D721Med (cell line): ENCODE measurements around the gene ZNRF2.

Experiments
- DNase-seq: peaks from one replicate; pipeline ENCODE4 v3.0.0; 2011; ENCODE audit warnings: low spot score; ENCODE audit not compliant: insufficient read length
- FAIRE-seq: peaks from 2 replicates; lab custom pipeline; 2011; peaks lifted over from hg19 to GRCh38; lab: Jason Lieb, UNC
- CTCF ChIP-seq: IDR thresholded peaks from 2 replicates; pipeline ENCODE4 v1.5.1; 2012; ENCODE audit warnings: mild to moderate bottlenecking, control low read depth; ENCODE audit not compliant: insufficient read depth; ENCODE audit errors: missing control alignments

Gene ZNRF2

GRCh38 chr7:30315589-30315988 lies 31.2 kb downstream of the ZNRF2 start:
- DNase-seq = no peak
- no peak for FAIRE-seq
- TF ChIP-seq CTCF = no peak

- no peak for FAIRE-seq
- no peak for DNase-seq
- no peak for TF ChIP-seq CTCF
Observed at GRCh38 chr7:30320392-30320791, 36.0 kb downstream of the ZNRF2 start.

- TF ChIP-seq CTCF = no peak
- FAIRE-seq (no peak), DNase-seq (no peak)
Observed at GRCh38 chr7:30321089-30321881, 36.9 kb downstream of the ZNRF2 start.

GRCh38 chr7:30321882-30322192 lies 37.4 kb downstream of the ZNRF2 start:
- no peak for TF ChIP-seq CTCF
- DNase-seq (no peak), FAIRE-seq (no peak)

- DNase-seq (no peak), FAIRE-seq (no peak)
- no peak for TF ChIP-seq CTCF
Observed at GRCh38 chr7:30322271-30323005, 38.0 kb downstream of the ZNRF2 start.

- DNase-seq (no peak), FAIRE-seq (no peak)
- no peak for TF ChIP-seq CTCF
Observed at GRCh38 chr7:30323006-30323355, 38.6 kb downstream of the ZNRF2 start.

- DNase-seq (no peak), FAIRE-seq (no peak)
- no peak for TF ChIP-seq CTCF
Observed at GRCh38 chr7:30327813-30328212, 43.4 kb downstream of the ZNRF2 start.
